SKM-1 treated with dmso at 0.1 percent for 144 hours (cell line): ENCODE data around the gene CENPO.
A peak's percentile ranks its signal among the peaks of the same experiment; 100 is the strongest.
"Not testable (repeated sequence)": the region's sequence is repeated elsewhere in the genome, so short reads cannot be mapped to it uniquely, and the experiment has no call there.

ENCODE experiments used
- DNase-seq: peaks from one replicate; lab custom pipeline; 2025; ENCODE audit not compliant: unreplicated experiment; lab: John Stamatoyannopoulos, UW

CENPO gene

DNA sequence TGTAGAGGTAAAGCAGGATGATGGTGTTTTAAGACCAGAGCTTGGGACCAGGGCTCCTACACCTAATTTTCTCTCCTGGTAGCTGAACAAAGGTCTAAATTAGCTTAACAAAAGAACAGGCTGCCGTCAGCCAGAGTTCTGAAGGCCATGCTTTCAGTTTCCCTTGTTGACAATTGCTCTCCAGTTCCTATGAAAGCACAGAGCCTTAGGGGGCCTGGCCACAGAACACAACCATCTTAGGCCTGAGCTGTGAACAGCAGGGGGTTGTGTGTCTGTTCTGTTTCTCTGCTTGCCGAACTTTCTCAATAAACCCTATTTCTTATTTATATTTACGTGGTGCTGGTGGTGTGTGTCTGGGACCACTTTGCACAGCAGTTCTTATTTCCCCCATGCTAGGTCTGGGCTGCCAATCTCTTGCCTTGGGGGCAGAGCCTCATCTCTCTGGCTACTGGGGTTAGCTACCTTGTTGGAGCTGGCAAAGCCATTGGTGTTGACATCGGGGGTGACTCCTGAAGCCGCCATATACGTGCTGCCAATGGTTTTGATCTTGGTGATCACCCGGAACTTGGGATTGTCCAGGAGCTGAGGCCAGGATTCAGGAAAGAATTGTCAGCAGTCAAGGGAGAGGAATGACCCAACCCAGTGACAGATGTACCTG, 29.0 kb downstream of the CENPO start:
- no peak for DNase-seq

DNA sequence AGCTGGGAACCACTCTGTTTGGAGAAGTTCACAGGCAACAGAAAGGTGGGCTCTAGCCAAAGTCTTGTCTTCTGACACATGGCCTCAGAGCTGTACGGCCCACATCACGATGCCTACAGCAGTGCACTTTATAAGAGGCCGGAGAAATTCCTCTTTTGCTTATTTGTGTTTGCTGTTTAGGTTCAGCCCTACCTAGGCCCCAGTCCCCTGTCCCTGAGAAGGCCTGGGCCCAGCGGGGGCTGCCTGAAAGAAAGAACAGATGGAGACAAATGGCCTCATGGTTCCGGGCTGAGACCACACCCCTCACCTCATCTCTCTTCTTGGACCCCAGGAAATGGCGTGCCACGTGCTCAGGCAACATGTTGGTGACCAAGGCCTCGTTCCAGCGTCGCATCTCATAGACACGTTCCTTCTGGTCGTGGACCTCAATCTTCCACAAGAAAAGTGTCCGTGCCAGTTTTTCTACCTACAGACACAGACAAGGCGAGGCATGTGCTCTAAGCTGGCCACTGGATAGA, 30.9 kb downstream of the CENPO start:
- no peak for DNase-seq

DNA sequence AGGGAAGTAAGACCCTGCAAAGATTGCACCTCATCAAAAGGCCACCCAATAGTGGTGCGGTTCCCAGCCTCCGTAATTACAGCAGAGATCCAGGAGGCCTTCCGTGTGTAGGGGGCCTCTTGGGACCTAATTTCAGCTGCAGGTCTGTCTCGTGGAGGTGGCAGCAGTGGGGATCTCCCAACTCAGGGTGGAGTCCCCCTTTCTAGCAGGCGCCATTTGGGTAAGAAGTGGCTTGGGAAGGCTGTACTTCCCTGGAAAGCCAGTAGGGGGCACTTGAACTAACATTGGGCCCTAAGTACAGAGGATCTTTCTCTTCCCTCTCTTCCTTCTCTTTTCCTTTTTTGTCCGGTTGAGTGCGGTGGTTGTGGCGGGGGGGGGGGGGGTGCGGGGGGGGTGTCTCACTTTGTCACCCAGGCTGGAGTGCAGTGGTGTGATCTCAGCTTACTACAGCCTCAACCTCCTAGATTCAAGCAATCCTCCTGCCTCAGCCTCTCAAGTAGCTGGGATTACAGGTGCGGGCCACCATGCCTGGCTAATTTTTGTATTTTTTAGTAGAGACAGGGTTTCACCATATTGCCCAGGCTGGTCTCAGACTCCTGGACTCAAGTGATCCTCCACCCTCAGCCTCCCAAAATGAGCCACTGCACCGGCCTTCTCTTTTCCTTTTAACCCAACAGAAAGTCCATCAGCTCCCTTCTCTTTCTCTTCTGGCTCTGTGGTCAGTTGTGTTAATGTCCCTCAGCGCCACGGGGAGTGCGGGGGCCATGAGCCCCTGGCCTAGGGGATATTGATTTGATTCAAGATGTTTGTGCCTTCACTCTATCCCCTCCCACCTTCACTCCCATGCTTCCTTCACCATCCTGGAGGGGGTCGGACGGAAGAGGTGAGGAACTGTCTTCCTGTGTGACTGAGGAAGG, 32.0 kb downstream of the CENPO start:
- DNase-seq, result peak; percentile 3

DNA sequence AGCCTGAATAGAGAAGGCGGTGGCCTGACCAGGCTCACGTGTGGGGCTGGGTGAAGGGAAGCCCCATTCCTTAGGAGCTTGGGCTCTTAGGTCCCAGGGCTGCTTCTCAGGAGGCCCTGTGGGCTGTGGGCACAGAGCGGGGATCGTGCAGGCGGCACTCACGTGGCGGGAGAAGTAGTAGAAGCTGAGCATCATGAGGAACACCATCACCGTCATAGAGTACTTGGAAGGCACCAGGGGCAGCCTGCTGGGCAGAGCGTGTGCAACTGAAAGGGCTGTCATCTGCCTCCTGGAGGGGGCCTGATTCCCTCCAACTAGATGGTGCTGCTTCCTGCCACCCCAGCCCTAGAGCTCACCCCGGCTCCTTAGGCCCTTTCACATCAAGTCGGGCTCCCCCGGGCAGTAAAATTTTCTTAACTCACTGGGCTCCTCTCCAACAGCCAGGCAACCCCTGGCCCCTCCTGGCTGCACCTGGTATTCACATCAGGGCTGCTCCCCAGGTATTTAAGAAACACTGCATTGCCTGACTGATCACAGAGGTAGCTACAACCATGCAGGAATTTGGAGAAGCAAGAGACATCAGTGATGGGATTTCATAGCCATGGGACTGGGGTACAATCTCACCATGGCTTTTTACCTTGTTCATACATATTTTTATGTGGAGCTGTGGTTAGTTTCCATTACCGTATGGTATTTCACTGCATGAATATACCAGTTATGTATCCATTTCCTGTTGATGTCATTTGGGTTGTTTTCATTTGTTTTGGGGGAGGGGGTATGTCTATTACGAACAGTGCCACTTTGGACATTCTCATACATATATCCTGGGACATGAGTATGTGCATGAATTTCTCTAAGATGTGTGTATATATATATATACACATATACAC, 32.9 kb downstream of the CENPO start:
- no peak for DNase-seq

DNA sequence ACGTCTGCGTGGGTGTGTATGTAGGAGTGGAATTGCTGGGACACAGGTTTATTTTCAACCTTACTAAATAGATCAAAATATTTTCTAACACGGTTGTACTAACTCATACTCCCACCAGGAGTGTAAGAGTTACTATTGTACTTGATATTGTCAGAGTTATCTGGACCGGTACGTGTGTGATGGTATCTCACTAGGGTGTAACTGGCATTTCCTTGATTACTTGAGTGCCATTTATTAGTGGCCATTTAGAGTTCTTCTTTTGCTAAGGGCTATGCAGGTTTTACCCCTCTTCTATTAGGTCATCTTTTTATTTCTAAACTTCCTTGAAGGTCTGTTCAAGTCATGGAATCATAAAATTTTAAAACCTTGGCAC, 33.5 kb downstream of the CENPO start:
- DNase-seq, result no peak

DNA sequence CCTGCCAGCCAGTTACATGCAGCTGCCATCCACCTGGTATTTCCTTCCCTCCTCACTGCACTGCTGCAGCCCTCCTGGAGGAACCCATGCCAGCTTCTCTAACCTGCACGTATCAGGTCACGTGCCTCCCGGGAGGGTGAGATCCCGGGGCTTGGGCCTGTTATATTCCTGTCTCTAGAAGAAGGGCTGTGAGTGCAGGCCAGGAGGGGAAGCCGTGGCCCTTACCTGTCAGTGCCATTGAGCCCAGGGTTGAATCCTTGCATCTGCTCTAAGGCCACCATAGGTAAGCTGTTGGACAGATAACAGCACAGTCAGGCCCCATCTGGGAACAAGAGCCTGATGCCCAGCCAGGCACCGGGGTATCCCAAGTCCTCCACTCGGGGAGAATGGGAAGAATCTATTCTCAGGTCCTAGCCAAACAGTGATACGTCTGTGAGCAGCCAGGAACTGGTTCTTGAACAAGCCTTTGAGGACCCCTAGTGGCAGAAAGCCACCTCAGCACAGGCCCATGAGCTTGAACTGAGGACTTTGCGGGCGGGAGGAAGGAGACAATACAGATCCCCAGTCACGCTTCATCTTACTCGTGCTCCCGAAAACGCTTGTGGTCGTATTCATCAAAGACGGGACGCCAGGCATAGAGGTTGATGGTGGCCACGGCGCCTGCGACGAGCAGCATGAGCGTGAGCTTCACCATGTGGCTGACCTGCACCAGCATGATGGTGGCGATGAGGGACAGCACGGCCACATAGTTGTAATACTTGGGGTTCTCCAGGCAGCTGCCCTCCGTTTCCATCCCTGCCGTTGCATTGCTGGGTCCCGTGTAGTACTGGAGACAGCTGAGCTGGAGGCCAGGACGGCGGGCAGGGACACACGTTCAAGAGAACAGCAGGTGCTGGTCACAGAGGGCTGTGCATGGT, 34.4 kb downstream of the CENPO start:
- peak; percentile 46 for DNase-seq

DNA sequence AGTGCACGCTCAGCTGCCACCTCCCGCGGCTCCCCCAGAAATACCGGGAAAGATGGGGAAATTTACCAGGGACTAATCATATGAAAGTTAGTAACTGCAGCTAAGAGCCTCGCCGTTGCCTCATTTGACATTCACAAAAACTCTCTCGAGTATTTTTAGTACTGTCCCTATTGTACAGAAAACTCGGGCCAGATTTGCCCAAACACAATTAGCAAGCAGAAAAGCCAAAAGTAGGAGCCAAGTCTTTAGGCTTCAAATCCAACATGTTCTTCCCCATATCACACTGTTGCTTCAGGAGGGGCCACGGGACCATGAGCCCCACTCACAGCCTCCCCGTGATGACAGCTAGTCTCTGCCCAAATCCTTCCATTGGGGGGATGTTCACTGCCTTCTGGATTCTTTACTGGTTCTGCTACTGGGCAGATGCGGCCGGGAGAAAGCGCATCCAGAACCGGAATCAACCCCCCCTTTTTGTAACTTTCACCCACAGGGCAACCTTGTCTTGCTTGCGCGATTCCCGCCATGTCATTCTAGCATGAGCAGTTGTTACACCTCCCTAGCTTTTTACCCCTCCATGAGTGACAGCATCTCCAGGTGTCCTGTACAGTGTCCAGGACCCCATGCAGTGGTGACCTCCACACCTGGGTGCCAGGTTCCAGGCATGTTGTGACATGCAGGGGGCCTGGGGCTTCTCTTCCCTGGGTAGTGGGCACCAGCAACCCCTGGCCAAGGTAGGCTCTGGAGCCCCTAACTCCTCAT, 35.2 kb downstream of the CENPO start:
- DNase-seq, result no peak

DNA sequence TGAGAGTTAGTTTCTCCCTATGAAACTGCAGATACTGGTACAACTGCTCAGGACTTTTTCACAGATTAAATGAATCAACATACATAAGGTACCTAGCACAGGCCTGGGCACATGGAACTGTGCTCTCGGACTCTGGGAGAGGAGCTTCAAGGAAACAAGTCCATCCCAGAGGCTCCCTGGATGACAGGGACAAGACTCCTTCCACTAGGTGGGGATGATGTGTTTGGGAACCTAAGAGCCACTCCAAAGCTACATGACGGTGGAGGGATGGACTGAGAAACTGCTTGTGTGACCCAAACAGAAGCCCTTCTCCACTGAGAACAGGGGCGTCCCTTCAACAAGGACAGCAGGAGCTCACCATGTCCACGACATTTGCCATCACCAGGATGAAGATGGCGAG, 37.1 kb downstream of the CENPO start:
- no peak for DNase-seq

DNA sequence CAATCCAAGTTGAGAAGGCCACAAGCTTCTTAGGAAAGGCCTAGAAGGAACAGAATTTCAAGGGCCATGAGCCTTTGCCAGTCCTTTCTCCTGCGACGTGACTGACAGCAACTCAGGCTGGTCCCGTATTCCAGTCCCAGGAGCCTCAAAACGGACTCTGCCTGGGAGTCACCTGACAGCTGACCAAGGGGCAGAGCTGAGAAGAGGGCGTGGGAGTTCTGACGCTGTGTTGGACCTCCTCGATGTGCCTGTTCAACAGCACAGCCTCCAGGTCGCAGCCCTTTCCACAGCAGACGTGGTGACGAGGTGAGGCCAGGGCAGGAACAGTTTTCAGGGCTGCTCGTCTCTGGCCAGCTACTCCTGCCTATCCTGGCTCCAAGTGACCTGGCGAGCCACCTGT, 37.6 kb downstream of the CENPO start:
- no peak for DNase-seq

DNA sequence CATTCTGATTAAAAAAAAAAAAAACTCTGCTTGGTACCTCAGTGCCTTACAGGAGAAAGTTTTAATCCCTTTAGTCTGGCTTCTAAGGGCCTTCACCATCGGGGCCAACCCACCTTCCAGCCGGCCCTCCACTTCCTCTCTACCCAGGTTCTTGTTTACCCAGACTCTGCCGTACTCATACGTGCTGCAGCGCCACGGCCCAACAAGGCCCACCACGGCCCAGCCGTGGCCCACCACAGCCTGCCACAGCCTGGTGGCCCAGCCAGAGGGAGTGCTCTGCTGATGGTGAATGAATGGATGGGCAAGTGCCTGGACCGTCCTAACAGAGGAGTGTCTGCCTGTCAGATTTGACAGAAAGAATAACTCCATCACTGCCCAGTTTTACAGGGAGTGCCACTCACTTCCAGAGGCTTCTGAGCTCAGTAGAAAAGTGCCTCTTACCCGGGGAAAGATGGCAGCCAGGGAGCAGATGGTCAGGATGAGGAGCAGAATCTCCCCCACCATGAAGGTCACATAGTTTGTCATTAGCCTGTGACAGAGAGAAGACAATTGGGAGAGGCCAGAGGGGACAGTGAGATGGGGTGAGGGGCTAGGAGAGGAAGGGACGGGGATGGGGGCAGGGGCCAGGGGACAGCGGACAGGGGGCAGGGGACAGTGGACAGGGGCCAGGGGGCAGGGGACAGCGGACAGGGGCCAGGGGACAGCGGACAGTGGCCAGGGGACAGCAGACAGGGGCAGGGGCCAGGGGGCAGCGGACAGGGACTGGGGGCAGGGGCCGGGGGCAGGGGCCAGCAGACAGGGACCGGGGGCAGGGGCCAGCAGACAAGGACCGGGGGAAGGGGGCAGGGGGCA, 38.2 kb downstream of the CENPO start:
- no peak for DNase-seq

DNA sequence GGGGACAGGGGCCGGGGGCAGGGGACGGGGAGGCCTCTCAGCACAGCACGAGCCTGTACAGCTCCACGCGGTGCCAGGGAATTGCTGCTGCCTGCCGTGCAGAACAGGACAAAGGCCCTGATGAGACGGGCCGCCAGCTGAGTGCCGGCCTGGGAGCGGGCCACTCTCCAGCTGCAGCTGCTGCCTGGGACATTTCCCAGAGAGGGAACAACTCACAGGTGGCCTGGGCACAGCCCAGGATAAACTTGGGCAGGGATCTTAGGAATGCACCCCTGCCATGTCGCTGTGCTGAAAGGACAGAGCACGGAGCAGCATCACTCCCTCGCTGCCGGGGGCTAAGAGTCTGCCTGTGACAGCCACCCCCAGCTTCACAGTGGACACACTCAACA, 38.8 kb downstream of the CENPO start:
- no peak for DNase-seq

DNA sequence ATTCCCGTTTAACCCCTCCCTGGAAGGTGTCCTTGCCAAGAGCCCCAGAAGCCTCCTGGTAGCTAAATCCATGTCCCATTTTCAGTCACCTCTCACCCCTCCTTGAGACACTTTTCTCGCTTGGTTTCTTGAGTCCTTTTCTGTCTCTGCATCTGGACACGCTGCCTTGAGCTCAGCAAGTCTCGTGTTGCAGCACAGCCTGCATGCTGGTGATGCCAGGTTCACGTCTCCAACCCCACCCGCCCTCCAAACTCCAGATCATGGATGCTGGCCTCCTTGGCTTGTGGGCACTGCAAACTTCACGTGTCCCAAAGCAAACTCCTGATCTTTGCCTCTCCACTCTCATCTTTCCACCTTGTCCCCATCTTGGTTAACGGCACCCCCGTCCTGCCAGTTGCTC, 39.3 kb downstream of the CENPO start:
- no peak for DNase-seq

DNA sequence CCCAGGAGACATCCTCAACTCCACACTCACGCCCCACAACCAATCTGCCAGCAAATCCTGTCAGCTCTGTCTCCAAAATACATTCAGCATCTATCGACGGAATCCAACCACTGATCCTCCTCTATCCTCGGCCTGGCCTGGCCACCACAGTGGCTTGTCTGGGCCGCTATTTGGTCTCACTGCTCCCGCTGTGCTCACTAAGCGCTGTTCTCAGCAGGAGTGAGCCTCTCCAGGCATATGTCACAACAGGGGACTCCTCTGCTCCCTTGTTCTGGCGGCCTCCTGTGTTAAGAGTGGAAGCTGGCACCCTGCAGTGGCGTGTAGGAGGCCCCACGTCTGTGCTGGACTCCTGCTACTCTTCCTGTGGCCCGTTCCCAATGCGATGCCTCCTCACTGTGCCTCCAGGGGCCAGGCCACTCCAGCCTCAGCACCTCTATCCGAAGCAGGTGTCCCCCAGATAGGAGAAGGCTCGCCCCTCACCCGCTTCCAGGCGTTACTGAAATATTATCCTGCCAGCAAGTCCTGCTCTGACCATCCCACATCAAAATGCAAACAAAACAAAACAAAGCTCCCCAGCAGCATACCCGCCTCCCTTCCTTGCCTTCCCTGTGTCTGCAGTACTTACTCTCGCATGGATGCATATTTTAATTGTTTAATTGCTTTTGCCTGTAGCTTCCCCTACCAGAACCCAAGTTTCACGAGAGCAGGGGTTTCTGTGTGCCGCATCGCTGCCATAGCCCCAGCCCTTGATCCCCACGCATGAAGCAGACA, 39.9 kb downstream of the CENPO start:
- no peak for DNase-seq

DNA sequence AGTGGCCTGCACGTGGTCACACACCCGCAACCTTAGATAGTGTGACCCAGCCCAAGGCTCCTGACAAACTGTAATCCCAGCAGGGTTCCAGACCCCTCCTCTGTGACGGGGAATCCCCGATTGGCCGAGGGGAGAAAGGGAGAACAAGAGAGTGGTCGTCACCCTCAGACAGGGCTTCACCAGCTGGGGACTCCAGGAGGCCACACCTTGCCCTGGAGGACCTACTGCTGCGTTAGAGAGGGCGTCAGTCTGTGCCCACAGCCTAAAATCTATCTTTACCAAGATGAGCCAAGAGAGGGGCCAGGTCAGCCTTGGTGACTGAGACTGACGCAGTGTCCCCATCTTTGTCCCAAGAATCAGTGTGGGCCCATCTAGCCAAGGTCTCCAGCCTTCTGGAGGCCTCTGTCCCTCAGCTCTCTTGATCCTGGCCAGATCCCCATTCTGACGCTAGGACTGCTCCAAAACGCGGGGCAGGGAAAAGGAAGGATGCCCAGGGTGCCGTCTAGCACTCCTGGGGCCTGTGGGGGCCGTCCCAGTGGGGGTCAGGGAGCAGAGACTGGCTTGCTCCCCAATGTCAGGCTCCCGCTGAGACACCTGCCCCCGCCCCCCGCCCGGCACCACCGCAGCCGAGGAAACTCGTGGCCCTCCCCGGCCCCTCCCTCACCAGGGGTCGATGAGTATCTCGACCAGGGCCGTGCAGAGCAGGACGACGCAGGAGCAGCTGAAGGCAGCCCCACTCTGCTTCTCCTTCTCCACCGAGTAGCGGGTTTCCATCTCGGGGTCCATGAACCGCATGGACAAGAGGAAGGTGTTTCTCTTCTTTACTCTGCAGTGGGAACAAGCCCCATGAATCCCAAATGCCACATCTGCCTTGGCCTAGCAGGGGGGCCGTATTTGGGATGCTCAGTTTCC, 40.9 kb downstream of the CENPO start:
- DNase-seq, result no peak

DNA sequence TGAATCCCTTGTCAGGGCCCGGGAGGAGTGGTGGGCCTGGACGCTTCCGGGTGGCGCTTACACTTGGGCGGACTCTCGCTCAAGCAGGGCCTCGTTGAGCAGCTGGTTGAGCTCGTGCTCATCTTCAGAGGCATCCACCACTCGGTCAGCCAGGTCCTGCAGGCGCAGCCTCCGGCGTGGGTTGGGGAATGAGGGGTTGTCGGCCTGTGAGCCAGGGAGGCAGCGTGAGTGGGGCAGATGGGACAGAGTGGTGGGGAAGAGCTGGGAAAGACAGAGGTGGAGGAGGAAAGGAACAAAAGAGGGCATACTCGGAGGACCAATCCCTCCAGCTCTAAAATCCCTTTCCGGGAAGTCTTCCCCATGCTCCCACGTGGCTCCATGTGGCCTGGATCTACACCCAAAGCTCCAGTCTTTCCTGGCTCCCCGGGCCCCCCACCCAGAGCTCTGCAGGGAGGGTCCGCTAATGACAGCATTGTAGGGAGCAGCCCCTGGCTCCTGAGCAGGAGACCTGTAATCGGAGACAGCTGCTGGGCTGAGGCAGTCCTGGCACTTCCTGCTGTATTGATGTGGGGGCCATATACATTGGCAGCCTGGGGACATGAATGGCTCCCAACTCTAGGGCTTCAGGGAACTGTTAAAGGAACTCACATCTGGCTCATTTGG, 41.6 kb downstream of the CENPO start:
- DNase-seq, result no peak

DNA sequence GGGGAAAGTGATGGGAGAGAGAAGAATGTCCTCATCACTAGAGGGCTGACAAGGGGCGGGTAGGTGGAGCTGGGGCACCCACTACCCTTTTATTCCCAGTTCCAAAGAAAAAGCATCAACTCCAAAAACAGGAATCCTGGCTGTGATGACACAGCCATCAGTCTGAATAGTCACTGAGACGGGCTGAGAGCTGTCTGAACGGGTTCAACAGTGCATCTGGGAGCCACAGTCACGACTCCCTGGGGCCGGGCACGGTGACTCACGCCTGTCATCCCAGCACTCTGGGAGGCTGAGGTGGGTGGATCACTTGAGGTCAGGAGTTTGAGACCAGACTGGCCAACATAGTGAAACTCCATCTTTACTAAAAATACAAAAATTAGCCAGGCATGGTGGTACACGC, 42.2 kb downstream of the CENPO start:
- DNase-seq, result not testable (repeated sequence)
